ENCODE results near the gene PTPRD. TPM values are rescaled to one million over a fixed set of nuclear protein-coding genes. Genes with fewer than 3 reads are reported as not detected.
A peak's percentile ranks its signal among the peaks of the same experiment; 100 is the strongest.

PTPRD gene
- total RNA-seq, 1 experiment from 2014 or later: 79.4 TPM

DNA sequence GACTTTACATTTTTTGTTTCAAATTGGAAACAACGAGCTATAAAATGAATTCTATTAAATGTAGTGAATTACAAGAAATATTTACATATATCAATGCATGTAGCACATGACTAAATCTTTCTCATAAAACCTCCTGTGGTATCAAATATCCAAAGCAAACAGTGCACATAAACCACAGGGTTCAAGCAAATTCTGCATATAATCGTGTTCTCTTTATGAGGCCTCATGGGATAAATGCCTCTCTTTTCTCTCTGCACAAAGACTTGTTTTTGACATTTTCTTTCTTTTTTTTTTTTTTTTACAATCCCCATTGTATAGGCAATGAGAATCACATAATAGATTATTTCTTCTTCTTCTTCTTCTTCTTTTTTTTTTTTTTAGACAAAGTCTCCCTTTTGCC lies 1696.0 kb downstream of the PTPRD start:
- H3K4me1 ChIP-seq: peaks cover 4% of the 10 kb centered on the region; the same call in 1 of the 2 replicates
- no peak overlapping the region for H3K4me3 ChIP-seq
- no peaks in the 10 kb centered on the region for H3K27me3 ChIP-seq
- H3K36me3 ChIP-seq: no peaks in the 10 kb centered on the region
- H3K27ac ChIP-seq: no peak overlapping the region
- no peaks in the 10 kb centered on the region for H3K9me3 ChIP-seq (replicated peaks)
- peak in 1 of 2 experiments; percentile 14 for DNase-seq

DNA sequence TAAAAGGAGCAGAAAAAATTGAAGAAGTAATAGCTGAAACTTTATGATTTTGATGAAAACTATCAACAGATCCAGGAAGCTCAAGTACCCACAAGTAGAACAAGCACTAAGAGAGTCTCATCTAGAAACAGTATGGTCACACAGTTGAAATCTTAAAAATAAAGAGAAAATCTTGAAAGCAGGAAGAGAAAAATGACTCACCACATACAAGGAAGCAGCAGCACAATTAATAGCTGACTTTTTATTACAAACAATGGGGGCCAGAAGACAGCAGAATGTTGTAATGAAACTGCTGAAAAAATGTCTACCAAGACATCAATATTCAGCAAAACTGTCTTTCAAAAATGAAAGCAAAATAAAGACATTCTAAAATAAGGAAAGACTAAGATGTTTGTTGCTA lies 1704.9 kb downstream of the PTPRD start:
- Histone ChIP-seq H3K4me3 (no peak overlapping the region), H3K27ac (no peak overlapping the region), H3K27me3 (no peaks in the 10 kb centered on the region), H3K9me3 (replicated peaks) (no peaks in the 10 kb centered on the region), H3K4me1 (no peaks in the 10 kb centered on the region), H3K36me3 (no peaks in the 10 kb centered on the region)
- DNase-seq: no peak

GRCh38 chr9:8905731-8906130 lies 1707.1 kb downstream of the PTPRD start:
- no peaks in the 10 kb centered on the region for H3K9me3 ChIP-seq (replicated peaks)
- H3K4me3 ChIP-seq: no peak overlapping the region
- no peaks in the 10 kb centered on the region for H3K4me1 ChIP-seq
- no peaks in the 10 kb centered on the region for H3K27me3 ChIP-seq
- H3K27ac ChIP-seq: no peak overlapping the region
- no peaks in the 10 kb centered on the region for H3K36me3 ChIP-seq
- no peak for DNase-seq

- Histone ChIP-seq H3K27ac (no peak overlapping the region), H3K27me3 (no peaks in the 10 kb centered on the region)
Measured at GRCh38 chr9:8904771-8905515, 1707.9 kb downstream of the PTPRD start.

GRCh38 chr9:8903077-8903476 lies 1709.7 kb downstream of the PTPRD start:
- no peaks in the 10 kb centered on the region for H3K9me3 ChIP-seq (replicated peaks)
- no peaks in the 10 kb centered on the region for H3K4me1 ChIP-seq
- no peaks in the 10 kb centered on the region for H3K27me3 ChIP-seq
- no peak overlapping the region for H3K27ac ChIP-seq
- no peak overlapping the region for H3K4me3 ChIP-seq
- DNase-seq: no peak
- no peaks in the 10 kb centered on the region for H3K36me3 ChIP-seq

More at GRCh38 chr9:8904771-8905515, 1707.9 kb downstream of the PTPRD start:
- DNase-seq: no peak
- Histone ChIP-seq H3K36me3 (no peaks in the 10 kb centered on the region), H3K9me3 (replicated peaks) (no peaks in the 10 kb centered on the region), H3K4me1 (no peaks in the 10 kb centered on the region), H3K4me3 (no peak overlapping the region)

DNA sequence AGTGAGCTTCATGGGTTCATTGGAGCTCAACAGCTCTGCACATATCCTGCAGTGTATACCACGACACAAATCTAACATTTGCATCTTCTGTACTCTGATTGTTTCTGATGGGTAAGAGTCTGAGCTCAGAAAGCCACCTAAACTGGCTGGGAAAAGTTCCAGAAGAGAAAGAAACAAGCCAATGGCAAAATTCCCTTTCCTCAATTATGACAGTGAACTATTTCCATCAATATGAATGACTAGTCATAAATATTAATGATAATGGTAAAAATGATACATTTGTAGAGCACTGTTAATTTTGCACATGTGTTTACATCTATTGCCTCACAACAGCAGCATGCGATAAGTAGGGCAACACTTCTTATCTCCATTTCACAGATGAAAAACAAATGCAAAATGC lies 1711.7 kb downstream of the PTPRD start:
- Histone ChIP-seq H3K4me3 (no peak overlapping the region), H3K9me3 (replicated peaks) (no peaks in the 10 kb centered on the region), H3K4me1 (no peaks in the 10 kb centered on the region), H3K36me3 (no peaks in the 10 kb centered on the region), H3K27ac (no peak overlapping the region), H3K27me3 (no peaks in the 10 kb centered on the region)
- DNase-seq: no peak

- no peaks in the 10 kb centered on the region for H3K27me3 ChIP-seq
- no peaks in the 10 kb centered on the region for H3K9me3 ChIP-seq (replicated peaks)
- no peaks in the 10 kb centered on the region for H3K36me3 ChIP-seq
- no peak overlapping the region for H3K4me3 ChIP-seq
- DNase-seq: no peak
- no peaks in the 10 kb centered on the region for H3K4me1 ChIP-seq
- H3K27ac ChIP-seq: no peak overlapping the region
Measured at GRCh38 chr9:8899511-8899910, 1713.3 kb downstream of the PTPRD start.

GRCh38 chr9:8895861-8896224 lies 1717.0 kb downstream of the PTPRD start:
- DNase-seq: peak; percentile 11 to 71
- no peaks in the 10 kb centered on the region for H3K27me3 ChIP-seq
- no peak overlapping the region for H3K27ac ChIP-seq
- H3K9me3 ChIP-seq (replicated peaks): no peaks in the 10 kb centered on the region
- no peak overlapping the region for H3K4me3 ChIP-seq
- H3K36me3 ChIP-seq: no peaks in the 10 kb centered on the region
- no peaks in the 10 kb centered on the region for H3K4me1 ChIP-seq

GRCh38 chr9:8895106-8895860 lies 1717.5 kb downstream of the PTPRD start:
- H3K36me3 ChIP-seq: no peaks in the 10 kb centered on the region
- no peak overlapping the region for H3K4me3 ChIP-seq
- DNase-seq: no peak
- no peaks in the 10 kb centered on the region for H3K27me3 ChIP-seq
- H3K9me3 ChIP-seq (replicated peaks): no peaks in the 10 kb centered on the region
- no peak overlapping the region for H3K27ac ChIP-seq
- H3K4me1 ChIP-seq: peaks cover 4% of the 10 kb centered on the region; the same call in 1 of the 2 replicates

DNA sequence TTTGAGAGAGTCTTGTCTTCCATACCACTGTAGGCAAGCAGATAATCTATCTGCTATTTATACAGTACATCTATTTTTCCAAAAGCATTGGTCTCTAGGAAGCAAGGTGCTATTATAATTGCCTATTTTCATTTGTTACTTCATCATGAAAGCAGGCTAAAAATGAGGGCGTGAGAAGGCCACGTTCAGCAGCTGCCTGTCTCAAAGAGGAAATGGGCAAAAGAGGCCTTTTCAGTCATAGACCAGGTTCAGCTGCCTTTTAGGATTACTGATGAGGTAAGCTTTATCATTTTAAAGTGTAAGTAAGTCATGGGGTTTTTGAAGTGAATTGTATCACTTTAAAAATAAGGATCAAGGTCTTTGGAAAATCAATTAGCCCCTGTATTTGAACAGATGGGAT lies 1722.1 kb downstream of the PTPRD start:
- H3K9me3 ChIP-seq (replicated peaks): no peaks in the 10 kb centered on the region
- H3K36me3 ChIP-seq: no peaks in the 10 kb centered on the region
- H3K4me3 ChIP-seq: no peak overlapping the region
- DNase-seq: peak in 1 of 2 experiments; percentile 19
- no peak overlapping the region for H3K27ac ChIP-seq
- peaks cover 4% of the 10 kb centered on the region; the same call in 1 of the 2 replicates for H3K4me1 ChIP-seq
- H3K27me3 ChIP-seq: no peaks in the 10 kb centered on the region

DNA sequence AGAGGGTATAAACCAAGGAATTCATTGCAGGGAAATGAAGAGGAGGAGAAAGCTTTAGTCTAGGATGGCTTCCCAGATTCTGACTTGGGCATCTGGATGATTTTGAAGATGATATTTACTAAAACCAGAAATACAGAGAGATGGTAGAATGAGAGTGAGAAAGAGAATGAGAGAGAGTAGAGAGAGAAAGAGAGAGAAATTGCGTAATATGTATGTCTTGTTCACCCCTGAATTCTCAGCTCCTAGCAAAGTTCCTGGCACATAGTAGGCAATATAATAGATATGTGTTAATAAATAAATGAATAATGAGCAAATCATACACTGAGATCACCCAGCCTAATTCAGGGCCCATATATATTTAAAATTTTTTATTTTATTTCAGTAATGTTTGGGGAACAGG lies 1723.7 kb downstream of the PTPRD start:
- DNase-seq: no peak
- Histone ChIP-seq H3K27ac (no peak overlapping the region), H3K9me3 (replicated peaks) (no peaks in the 10 kb centered on the region)

DNA sequence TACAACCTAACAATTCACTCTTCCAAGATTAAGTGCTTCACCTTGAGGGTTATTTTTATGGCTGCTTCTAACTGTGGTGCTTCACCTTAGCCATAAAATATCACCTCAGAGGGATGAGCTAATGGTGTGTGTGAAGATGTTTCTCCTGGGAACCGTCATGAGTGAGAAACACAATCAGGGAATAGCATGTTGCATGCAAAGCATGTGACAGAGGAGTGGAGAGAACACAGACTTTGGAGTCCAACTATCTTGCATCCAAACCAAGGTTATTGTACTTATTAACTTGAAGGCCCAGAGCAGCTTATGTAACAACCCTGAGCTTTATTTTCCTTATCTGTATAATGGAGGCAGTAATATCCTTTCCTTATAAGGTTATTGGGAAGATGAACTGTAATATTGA lies 1724.2 kb downstream of the PTPRD start:
- Histone ChIP-seq H3K4me1 (peaks cover 4% of the 10 kb centered on the region; the same call in 1 of the 2 replicates), H3K9me3 (replicated peaks) (no peaks in the 10 kb centered on the region), H3K36me3 (no peaks in the 10 kb centered on the region), H3K27me3 (no peaks in the 10 kb centered on the region), H3K4me3 (no peak overlapping the region), H3K27ac (no peak overlapping the region)
- no peak for DNase-seq

More for the DNA sequence above, 1723.7 kb downstream of the PTPRD start:
- Histone ChIP-seq H3K36me3 (no peaks in the 10 kb centered on the region), H3K4me3 (no peak overlapping the region), H3K4me1 (peaks cover 4% of the 10 kb centered on the region; the same call in 1 of the 2 replicates), H3K27me3 (no peaks in the 10 kb centered on the region)

GRCh38 chr9:8887369-8887768 lies 1725.4 kb downstream of the PTPRD start:
- Histone ChIP-seq H3K4me3 (no peak overlapping the region), H3K36me3 (no peaks in the 10 kb centered on the region), H3K27me3 (no peaks in the 10 kb centered on the region), H3K9me3 (replicated peaks) (no peaks in the 10 kb centered on the region), H3K4me1 (peaks cover 4% of the 10 kb centered on the region; the same call in 1 of the 2 replicates), H3K27ac (no peak overlapping the region)
- DNase-seq: no peak

DNA sequence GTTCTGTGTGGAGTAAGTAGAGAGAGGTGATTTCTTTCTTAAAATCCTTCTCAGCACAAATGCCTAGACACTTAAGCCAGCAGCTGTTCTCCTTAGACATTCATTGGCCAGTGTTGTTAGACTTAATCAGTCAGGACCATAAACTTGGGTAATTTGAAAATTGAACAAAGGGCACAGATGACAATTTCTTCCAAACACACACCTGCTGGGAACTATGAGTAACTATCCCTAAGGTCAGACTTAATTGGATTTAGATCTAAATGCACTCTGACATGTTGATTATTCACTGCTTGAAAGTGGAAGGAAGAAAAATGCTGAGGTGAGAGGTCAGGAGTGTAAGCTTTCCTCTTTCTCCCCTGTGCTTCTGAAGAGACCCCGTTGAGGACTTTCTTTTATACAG lies 1729.5 kb downstream of the PTPRD start:
- Histone ChIP-seq H3K27ac (no peak overlapping the region), H3K9me3 (replicated peaks) (no peaks in the 10 kb centered on the region), H3K27me3 (no peaks in the 10 kb centered on the region), H3K4me1 (no peaks in the 10 kb centered on the region), H3K4me3 (no peak overlapping the region), H3K36me3 (no peaks in the 10 kb centered on the region)
- DNase-seq: no peak

DNA sequence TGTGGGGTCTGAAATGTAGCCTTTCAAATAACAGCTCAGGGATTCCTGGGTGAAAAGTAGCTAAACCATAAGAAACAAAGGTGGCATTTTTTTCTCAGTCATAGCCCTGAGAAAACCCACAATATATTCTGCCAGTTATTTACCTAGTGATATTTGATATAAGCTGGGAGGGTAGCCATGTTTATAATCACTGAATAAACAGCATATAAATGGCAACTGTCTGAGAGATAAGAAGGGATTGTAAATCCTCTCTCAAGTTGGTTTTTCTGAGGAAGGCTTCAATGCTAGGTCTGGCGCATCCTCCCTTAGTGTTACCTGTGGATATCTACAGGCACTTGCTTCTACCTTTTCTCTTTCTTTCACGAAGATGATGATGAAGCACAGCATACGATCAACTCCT lies 1732.7 kb downstream of the PTPRD start:
- Histone ChIP-seq H3K9me3 (replicated peaks) (no peaks in the 10 kb centered on the region), H3K27me3 (no peaks in the 10 kb centered on the region), H3K27ac (no peak overlapping the region), H3K4me3 (no peak overlapping the region), H3K36me3 (no peaks in the 10 kb centered on the region), H3K4me1 (no peaks in the 10 kb centered on the region)
- peak in 1 of 2 experiments; percentile 17 for DNase-seq
